Stomach (tissue), 9 donors: ENCODE results near the gene FETUB. TPM values are rescaled to one million over a fixed set of nuclear protein-coding genes. Genes with fewer than 3 reads are reported as not detected.

Source experiments
- DNase-seq, 2 donors: peaks; one replicate each; pipeline versions ENCODE4 v3.0.0 to v3.0.0-alpha.2; 2013 to 2019
- H3K27ac ChIP-seq, 5 donors: fragments of 200-600 bp in 4 of 5; sonication (generic) in 4 of 5; one replicate each; pipeline ENCODE4 v1.5.1; 2013 to 2019; ENCODE audit warnings: mild to moderate bottlenecking in 1 of 5, moderate library complexity in 1 of 5
- H3K27me3 ChIP-seq, 3 donors: fragments of 200-600 bp; sonication (generic); one replicate each; pipeline ENCODE4 v1.5.1; 2017 to 2019; ENCODE audit warnings: mixed run types in 1 of 3
- H3K36me3 ChIP-seq, 4 donors: fragments of 200-600 bp; sonication (generic); 1 replicate in 3 of 4; 2 replicates in 1 of 4; pipeline ENCODE4 v1.5.1; 2016 to 2019
- H3K4me1 ChIP-seq, 4 donors: fragments of 200-600 bp; sonication (generic); one replicate each; pipeline ENCODE4 v1.5.1; 2016 to 2019
- H3K4me3 ChIP-seq, 4 donors: fragments of 200-600 bp; sonication (generic) in 3 of 4; one replicate each; pipeline ENCODE4 v1.5.1; 2016 to 2019; ENCODE audit warnings: mild to moderate bottlenecking in 1 of 4
- H3K9me3 ChIP-seq, 4 donors: fragments of 200-600 bp; sonication (generic); one replicate each; pipeline ENCODE4 v1.5.1; 2016 to 2019
- CTCF ChIP-seq, 7 experiments: fragments of 450-650 bp in 4 of 7; fragments of 200-600 bp in 3 of 7; sonication (generic) in 3 of 7; IDR thresholded peaks; one replicate each; pipeline ENCODE4 v1.5.1; 2016 to 2019; ENCODE audit warnings: antibody characterized with exemption in 7 of 7, control low read depth in 2 of 7, mild to moderate bottlenecking in 1 of 7
- EP300 ChIP-seq: sonication (generic); formaldehyde crosslinking; IDR thresholded peaks from one replicate; pipeline ENCODE4 v1.6.1; 2017; ENCODE audit warnings: antibody characterized with exemption
- POLR2A ChIP-seq, 4 donors: fragments of 450-650 bp; IDR thresholded peaks; one replicate each; pipeline ENCODE4 v1.6.1; 2016; ENCODE audit warnings: antibody characterized with exemption in 4 of 4, control low read depth in 2 of 4, mild to moderate bottlenecking in 1 of 4, moderate library complexity in 1 of 4
- POLR2AphosphoS5 ChIP-seq, 3 donors: sonication (generic); formaldehyde crosslinking; IDR thresholded peaks; one replicate each; pipeline ENCODE4 v1.6.1; 2016; ENCODE audit warnings: antibody characterized with exemption in 3 of 3
- WGBS, 5 donors: extraction: QIAGEN DNeasy Blood & Tissue Kit in 3 of 5; methylation state at CpG; one replicate each; pipeline versions ENCODE4 v1.1.5 to v1.1.7; 2013 to 2018; 5-methylcytosine and 5-hydroxymethylcytosine counted together
- intact Hi-C: fragments of 100-400 bp; cut with DNase I; formaldehyde crosslinking; loops from one replicate; pipeline ENCODE4 v1.15.1; 2023; ENCODE audit warnings: low total_unique reads
- polyA plus RNA-seq, 3 donors: library from polyadenylated mRNA; stranded (reverse); fragments of 200-250 nt; gene quantifications; one replicate each; pipeline ENCODE4 v1.2.3, GENCODE V29; 2013
- total RNA-seq, 5 donors: library from RNA; depleted of rRNA; stranded (reverse); fragments of >200 nt; gene quantifications; one replicate each; pipeline versions ENCODE4 v1.1.0 to v1.2.3, GENCODE V29; 2014 to 2016
- donor health status: healthy with polysubstance abuse.
- donor health status: Bipolar disorder and iron deficiency.
- donor health status: healthy.

The FETUB gene
- total and polyA plus RNA-seq, 8 donors: 0.63 TPM; not detected in 7

DNA sequence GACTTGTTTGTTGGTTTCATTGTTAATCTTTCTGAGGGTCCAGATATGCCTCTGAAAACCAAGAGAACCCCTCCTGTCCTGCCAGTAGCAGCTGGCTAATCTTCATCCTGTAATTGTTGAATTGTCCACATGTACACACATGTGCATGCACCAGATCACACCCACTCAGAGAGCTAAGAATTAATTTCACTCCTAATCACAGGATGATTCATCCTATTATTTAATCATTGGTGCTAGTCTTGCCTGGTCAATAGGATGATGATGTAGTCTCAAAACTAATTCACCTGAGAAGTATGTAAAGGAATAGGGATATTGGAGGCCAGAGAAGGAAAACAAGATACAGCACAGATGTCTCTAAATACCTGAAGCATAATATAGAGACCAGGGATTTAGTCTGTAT lies 35.1 kb upstream of the FETUB start:
- no peak overlapping the region for H3K4me3 ChIP-seq
- no peak for DNase-seq
- H3K9me3 ChIP-seq: no peaks in the 10 kb centered on the region
- peak overlapping the region in 1 of 5 donors; percentile 21 for H3K27ac ChIP-seq
- TF ChIP-seq POLR2AphosphoS5 (IDR thresholded peaks at IDR 0.05) (no peak), EP300 (no peak), POLR2A (IDR thresholded peaks at IDR 0.05) (no peak), CTCF (IDR thresholded peaks at IDR 0.05) (no peak)
- H3K4me1 ChIP-seq: peaks cover 0 to 10% (median 3%) of the 10 kb centered on the region in 4 donors
- intact Hi-C loops: no loop called here
- H3K27me3 ChIP-seq: no peaks in the 10 kb centered on the region
- H3K36me3 ChIP-seq: no peaks in the 10 kb centered on the region

DNA sequence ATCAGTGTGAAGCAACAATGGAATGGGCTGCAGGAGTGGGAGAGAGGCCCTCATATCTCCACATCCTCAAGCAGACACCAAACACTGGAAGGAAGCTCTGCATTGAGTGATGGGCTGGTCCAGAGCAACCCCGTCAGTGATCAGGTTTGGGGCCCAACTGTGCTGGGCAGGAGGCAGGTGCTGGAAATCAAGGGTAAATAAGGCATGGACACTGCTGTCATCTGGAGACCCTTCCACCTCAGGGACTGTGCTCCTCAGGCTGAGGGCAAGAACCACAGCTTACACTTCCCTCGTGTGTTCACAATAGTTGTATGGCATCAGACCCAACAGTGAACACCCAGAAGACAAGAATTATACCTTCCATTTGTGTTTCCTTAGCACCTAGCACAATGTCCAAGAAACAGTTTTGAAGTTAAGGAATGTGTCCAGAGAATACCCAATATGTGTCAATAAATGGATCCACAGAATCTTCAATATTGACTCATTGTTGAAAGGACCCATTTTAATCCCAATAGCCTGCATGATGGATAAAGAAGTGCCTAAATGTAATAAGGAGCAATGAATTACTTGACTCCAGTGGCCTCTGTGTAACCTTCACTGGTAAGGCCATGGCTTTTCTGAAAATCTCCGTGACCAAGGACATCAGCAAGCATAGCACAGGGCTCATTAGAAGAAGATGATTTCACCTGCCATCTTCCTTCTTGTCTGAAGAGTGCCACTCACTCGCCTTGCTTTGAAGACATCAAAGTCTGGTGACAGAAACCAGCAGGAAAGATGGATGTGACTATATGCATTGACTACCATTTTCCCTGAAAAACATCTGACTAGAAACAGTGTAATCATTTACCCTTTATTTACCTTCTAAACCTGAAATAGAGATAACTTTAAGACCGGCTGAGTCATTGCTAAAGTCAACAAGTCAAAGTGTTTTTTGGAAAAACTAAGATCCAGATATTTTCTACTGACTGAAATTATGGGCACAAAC lies 34.3 kb upstream of the FETUB start:
- intact Hi-C loops: no loop called here
- Histone ChIP-seq H3K9me3 (no peaks in the 10 kb centered on the region), H3K4me1 (peaks cover 0 to 10% (median 3%) of the 10 kb centered on the region in 4 donors), H3K27ac (peak overlapping the region in 1 of 5 donors; percentile 21), H3K36me3 (no peaks in the 10 kb centered on the region), H3K4me3 (no peak overlapping the region), H3K27me3 (no peaks in the 10 kb centered on the region)
- no peak for TF ChIP-seq CTCF (IDR thresholded peaks at IDR 0.05)
- no peak for TF ChIP-seq POLR2A (IDR thresholded peaks at IDR 0.05)
- TF ChIP-seq EP300: no peak
- no peak for TF ChIP-seq POLR2AphosphoS5 (IDR thresholded peaks at IDR 0.05)
- 61 to 74% (median 64%) methylated on average over 5 of the region's 5 CpGs for WGBS, 5 donors
- peak in 1 of 2 donors; percentile 49 for DNase-seq

DNA sequence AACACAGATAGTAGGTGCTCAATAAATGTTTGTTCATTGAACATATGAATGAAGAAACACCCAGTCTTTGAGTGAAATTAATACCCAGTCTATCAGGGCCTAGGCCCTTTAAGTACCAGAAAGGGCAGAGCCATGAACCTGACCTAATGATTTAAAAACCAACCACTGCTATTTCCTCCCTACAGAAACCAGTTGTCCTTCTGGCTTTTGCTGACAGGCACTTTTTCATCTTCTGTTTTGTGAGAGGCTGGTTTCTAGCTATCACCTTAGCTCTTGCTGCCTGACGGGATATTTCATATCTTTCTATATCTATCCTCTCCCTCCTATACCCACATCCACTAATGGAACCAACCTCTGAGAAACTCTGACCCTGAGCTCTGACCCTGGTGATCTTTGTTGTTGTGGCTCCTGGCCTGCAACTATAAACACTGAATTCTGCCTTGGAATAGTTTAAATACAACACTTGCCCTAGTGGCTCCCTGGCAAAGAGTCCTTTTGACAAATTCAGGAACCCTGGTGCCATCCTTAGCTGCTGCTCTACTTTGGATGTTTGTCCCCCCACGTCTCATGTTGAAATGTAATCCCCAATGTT lies 31.5 kb upstream of the FETUB start:
- Histone ChIP-seq H3K27me3 (peaks cover 0 to 12% (median 0%) of the 10 kb centered on the region in 3 donors), H3K9me3 (no peaks in the 10 kb centered on the region), H3K4me3 (no peak overlapping the region), H3K27ac (no peak overlapping the region), H3K36me3 (no peaks in the 10 kb centered on the region), H3K4me1 (peaks cover 0 to 10% (median 3%) of the 10 kb centered on the region in 4 donors)
- TF ChIP-seq POLR2AphosphoS5 (IDR thresholded peaks at IDR 0.05): no peak
- no peak for TF ChIP-seq POLR2A (IDR thresholded peaks at IDR 0.05)
- TF ChIP-seq CTCF (IDR thresholded peaks at IDR 0.05): no peak
- no peak for TF ChIP-seq EP300
- 80 to 96% (median 84%) methylated on average over 2 of the region's 2 CpGs for WGBS, 5 donors
- intact Hi-C loops: no loop called here
- no peak for DNase-seq

DNA sequence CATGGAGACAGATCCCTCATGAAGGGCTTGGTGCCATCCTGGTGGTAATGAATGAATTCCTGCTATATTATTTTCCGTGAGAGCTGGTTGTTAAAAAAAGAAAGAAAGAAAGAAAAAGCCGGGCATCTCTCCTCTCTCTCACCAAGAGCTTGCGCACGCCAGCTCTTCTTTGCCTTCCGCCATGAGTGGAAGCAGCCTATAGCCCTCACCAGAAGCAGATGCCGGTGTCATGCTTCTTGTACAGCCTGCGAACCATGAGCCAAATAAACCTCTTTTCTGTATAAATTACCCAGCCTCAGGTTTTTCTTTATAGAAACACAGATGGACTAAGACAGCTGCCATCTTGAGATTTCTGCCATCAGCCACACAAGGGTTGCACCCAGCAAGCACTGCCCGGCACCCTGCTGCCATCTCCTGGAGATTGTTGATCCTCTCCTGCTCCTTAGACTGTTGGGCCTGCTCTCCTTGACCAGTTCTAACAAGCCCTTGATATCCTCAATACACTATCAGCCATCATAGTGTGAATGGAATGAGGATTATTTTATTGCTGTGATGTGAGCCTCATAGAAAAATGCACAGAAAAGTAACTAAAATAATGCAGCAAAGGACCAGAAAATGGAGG lies 30.8 kb upstream of the FETUB start:
- H3K36me3 ChIP-seq: no peaks in the 10 kb centered on the region
- no peak overlapping the region for H3K4me3 ChIP-seq
- H3K27ac ChIP-seq: no peak overlapping the region
- peaks cover 0 to 14% (median 3%) of the 10 kb centered on the region in 3 donors for H3K27me3 ChIP-seq
- H3K9me3 ChIP-seq: no peaks in the 10 kb centered on the region
- H3K4me1 ChIP-seq: peaks cover 0 to 10% (median 3%) of the 10 kb centered on the region in 4 donors
- intact Hi-C loops: no loop called here
- TF ChIP-seq POLR2A (IDR thresholded peaks at IDR 0.05) (no peak), CTCF (IDR thresholded peaks at IDR 0.05) (no peak), EP300 (no peak), POLR2AphosphoS5 (IDR thresholded peaks at IDR 0.05) (no peak)
- WGBS, 5 donors: 83 to 94% (median 92%) methylated on average over 8 of the region's 8 CpGs
- peak in 1 of 2 donors; percentile 41 for DNase-seq
